Upper lobe of left lung (tissue), 4 donors: ENCODE results near the gene CHSY1.

ENCODE experiments used
- CTCF ChIP-seq, 6 experiments: fragments of 450-650 bp in 4 of 6; fragments of 200-600 bp in 2 of 6; sonication (generic) in 2 of 6; IDR thresholded peaks; one replicate each; pipeline ENCODE4 v1.5.1; 2016 to 2019; ENCODE audit warnings: antibody characterized with exemption in 6 of 6
- POLR2AphosphoS5 ChIP-seq, 2 donors: sonication (generic); formaldehyde crosslinking; IDR thresholded peaks; one replicate each; pipeline ENCODE4 v1.5.1; 2017; ENCODE audit warnings: antibody characterized with exemption in 2 of 2

GRCh38 chr15:101228313-101228712, 23.5 kb downstream of the CHSY1 start:
- TF ChIP-seq CTCF (IDR thresholded peaks at IDR 0.05) (no peak), POLR2AphosphoS5 (IDR thresholded peaks at IDR 0.05) (no peak)
